ENCODE results near the gene USP21.

DNA sequence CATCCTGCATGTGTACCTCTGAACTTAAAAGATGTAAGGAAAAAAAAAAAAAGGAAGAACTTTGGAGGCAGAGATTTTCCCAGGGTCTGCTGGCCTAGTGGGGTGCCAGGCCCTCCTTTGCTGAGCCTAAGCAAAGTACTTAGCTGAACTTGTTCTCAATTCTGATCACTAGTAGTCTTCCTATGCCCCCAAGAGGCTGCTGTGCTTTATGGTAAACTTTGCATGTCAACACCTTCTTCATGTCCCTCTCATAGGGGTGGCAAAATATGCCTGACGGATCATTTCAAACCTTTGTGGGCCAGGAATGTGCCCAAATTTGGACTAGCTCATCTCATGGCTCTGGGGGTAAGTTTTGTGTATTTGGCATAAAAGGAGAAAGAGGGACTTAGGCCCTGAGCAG lies 1.4 kb upstream of the USP21 start:
- TF ChIP-seq CTCF (IDR thresholded peaks at IDR 0.05; ENCODE audit: low read depth, low read length, poor library complexity, severe bottlenecking) (no peak), EZH2phosphoT487 (IDR thresholded peaks at IDR 0.05; ENCODE audit: borderline replicate concordance, low read length) (no peak)
